ENCODE results near the gene LPAR1. TPM values are rescaled to one million over a fixed set of nuclear protein-coding genes. Genes with fewer than 3 reads are reported as not detected.

Gene LPAR1
- total RNA-seq, 6 donors from 2014 or later, result 9.3 to 28.7 (median 15.6) TPM

GRCh38 chr9:110938242-110938641 lies 100.0 kb downstream of the LPAR1 start:
- Histone ChIP-seq H3K9me3 (no peaks in the 10 kb centered on the region), H3K4me1 (peaks cover 0 to 15% (median 6%) of the 10 kb centered on the region in 4 donors), H3K36me3 (peaks cover 0 to 5% (median 2%) of the 10 kb centered on the region in 4 donors), H3K4me3 (no peak overlapping the region), H3K27me3 (no peaks in the 10 kb centered on the region), H3K27ac (no peak overlapping the region)
- TF ChIP-seq POLR2AphosphoS5 (IDR thresholded peaks at IDR 0.05), result no peak
- no peak for ATAC-seq (ENCODE audit: low FRiP score in 2 of 2)
- DNase-seq, result no peak
- 72 to 75% methylated on average over 3 of the region's 3 CpGs for WGBS, 2 donors

GRCh38 chr9:110936719-110937452 lies 101.4 kb downstream of the LPAR1 start:
- H3K9me3 ChIP-seq, result no peaks in the 10 kb centered on the region
- no peak overlapping the region for H3K4me3 ChIP-seq
- H3K27ac ChIP-seq, result peak overlapping the region in 1 of 4 donors; percentile 18
- WGBS, 2 donors, result 45 to 50% methylated on average over 3 of the region's 3 CpGs
- H3K27me3 ChIP-seq, result no peaks in the 10 kb centered on the region
- peak in 1 of 2 donors; percentile 76 for ATAC-seq (ENCODE audit: low FRiP score in 2 of 2)
- no peak for DNase-seq
- TF ChIP-seq CTCF (IDR thresholded peaks at IDR 0.05) (no peak), POLR2AphosphoS5 (IDR thresholded peaks at IDR 0.05) (no peak), POLR2A (IDR thresholded peaks at IDR 0.05) (no peak), EP300 (IDR thresholded peaks at IDR 0.05) (no peak)
- peaks cover 0 to 5% (median 2%) of the 10 kb centered on the region in 4 donors for H3K36me3 ChIP-seq
- H3K4me1 ChIP-seq, result peaks cover 0 to 15% (median 6%) of the 10 kb centered on the region in 4 donors

GRCh38 chr9:110936237-110936636 lies 102.0 kb downstream of the LPAR1 start:
- Histone ChIP-seq H3K36me3 (peaks cover 0 to 1% (median 0%) of the 10 kb centered on the region in 4 donors), H3K9me3 (no peaks in the 10 kb centered on the region), H3K27me3 (no peaks in the 10 kb centered on the region), H3K4me3 (no peak overlapping the region), H3K27ac (peak overlapping the region in 1 of 4 donors; percentile 18), H3K4me1 (peaks cover 0 to 15% (median 6%) of the 10 kb centered on the region in 4 donors)
- ATAC-seq (ENCODE audit: low FRiP score in 2 of 2), result no peak
- no peak for TF ChIP-seq CTCF (IDR thresholded peaks at IDR 0.05)
- no peak for TF ChIP-seq EP300 (IDR thresholded peaks at IDR 0.05)
- no peak for TF ChIP-seq POLR2AphosphoS5 (IDR thresholded peaks at IDR 0.05)
- no peak for TF ChIP-seq POLR2A (IDR thresholded peaks at IDR 0.05)
- 70 to 77% methylated on average over 3 of the region's 3 CpGs for WGBS, 2 donors
- DNase-seq, result no peak

GRCh38 chr9:110935829-110936228 lies 102.4 kb downstream of the LPAR1 start:
- TF ChIP-seq POLR2A (IDR thresholded peaks at IDR 0.05) (no peak), CTCF (IDR thresholded peaks at IDR 0.05) (no peak), POLR2AphosphoS5 (IDR thresholded peaks at IDR 0.05) (no peak), EP300 (IDR thresholded peaks at IDR 0.05) (no peak)
- Histone ChIP-seq H3K9me3 (no peaks in the 10 kb centered on the region), H3K27ac (peak overlapping the region in 1 of 4 donors; percentile 18), H3K36me3 (no peaks in the 10 kb centered on the region), H3K27me3 (no peaks in the 10 kb centered on the region), H3K4me1 (peaks cover 0 to 15% (median 6%) of the 10 kb centered on the region in 4 donors), H3K4me3 (no peak overlapping the region)
- DNase-seq (no peak), ATAC-seq (ENCODE audit: low FRiP score in 2 of 2) (no peak)
- 65 to 70% methylated on average over 3 of the region's 3 CpGs for WGBS, 2 donors

- Histone ChIP-seq H3K4me1 (peaks cover 0 to 15% (median 6%) of the 10 kb centered on the region in 4 donors), H3K27me3 (no peaks in the 10 kb centered on the region), H3K36me3 (no peaks in the 10 kb centered on the region), H3K4me3 (no peak overlapping the region), H3K9me3 (no peaks in the 10 kb centered on the region), H3K27ac (peak overlapping the region in 1 of 4 donors; percentile 1)
- no peak for DNase-seq
- no peak for TF ChIP-seq EP300 (IDR thresholded peaks at IDR 0.05)
- no peak for TF ChIP-seq CTCF (IDR thresholded peaks at IDR 0.05)
- TF ChIP-seq POLR2A (IDR thresholded peaks at IDR 0.05), result no peak
- TF ChIP-seq POLR2AphosphoS5 (IDR thresholded peaks at IDR 0.05), result no peak
- no peak for ATAC-seq (ENCODE audit: low FRiP score in 2 of 2)
- WGBS, 2 donors, result 49 to 54% methylated on average over 4 of the region's 4 CpGs
Measured at GRCh38 chr9:110933350-110934001, 104.8 kb downstream of the LPAR1 start.
